H1 (cell line): Measurements from ENCODE around the gene NR2E1. TPM values are rescaled to one million over a fixed set of nuclear protein-coding genes. Genes with fewer than 3 reads are reported as not detected.

Experiments used
- CTBP2 ChIP-seq: IDR thresholded peaks from 2 replicates; pipeline ENCODE4 v1.7.0; 2011; ENCODE audit warnings: borderline replicate concordance, mild to moderate bottlenecking, moderate library complexity, mixed read lengths, low read length; ENCODE audit not compliant: insufficient read depth, insufficient read length
- EP300 ChIP-seq, 2 experiments: IDR thresholded peaks; 1 replicate in 1 of 2; 2 replicates in 1 of 2; pipeline ENCODE4 v1.6.1; 2011 to 2012; ENCODE audit warnings: low read depth in 2 of 2, low read length in 2 of 2, mild to moderate bottlenecking in 2 of 2, borderline replicate concordance in 1 of 2, inconsistent platforms in 1 of 2, moderate library complexity in 1 of 2
- KDM4A ChIP-seq: IDR thresholded peaks from one replicate; pipeline ENCODE4 v1.7.1; 2012; ENCODE audit warnings: low read depth, mild to moderate bottlenecking, moderate library complexity, low read length, inconsistent platforms; ENCODE audit not compliant: severe bottlenecking
- POU5F1 ChIP-seq: IDR thresholded peaks from 2 replicates; pipeline ENCODE4 v1.6.1; 2011; ENCODE audit warnings: low read depth, mild to moderate bottlenecking, low read length, moderate library complexity
- RAD21 ChIP-seq, 2 experiments: IDR thresholded peaks in 1 of 2; conservative IDR thresholded peaks in 1 of 2; 2 replicates each; pipeline ENCODE4 v1.6.1; 2011; ENCODE audit warnings: low read depth in 2 of 2, low read length in 2 of 2, improper control_type of control experiment in 1 of 2, inconsistent platforms in 1 of 2, mild to moderate bottlenecking in 1 of 2, moderate library complexity in 1 of 2
- RNF2 ChIP-seq: fragments of 200-900, 300-1000 bp; sonication (generic); IDR thresholded peaks from 2 replicates; pipeline ENCODE4 v1.7.1; 2016; ENCODE audit warnings: borderline replicate concordance, low read depth, mild to moderate bottlenecking, antibody characterized with exemption, low read length; ENCODE audit not compliant: poor library complexity, severe bottlenecking; ENCODE audit errors: missing control alignments
- RXRA ChIP-seq: IDR thresholded peaks from 2 replicates; pipeline ENCODE4 v1.6.1; 2011; ENCODE audit warnings: low read depth, mild to moderate bottlenecking, low read length, moderate library complexity; ENCODE audit not compliant: insufficient read depth
- SIX5 ChIP-seq: IDR thresholded peaks from 2 replicates; pipeline ENCODE4 v1.6.1; 2011; ENCODE audit warnings: mild to moderate bottlenecking, low read depth, low read length
- SRF ChIP-seq: IDR thresholded peaks from 2 replicates; pipeline ENCODE4 v1.6.1; 2011; ENCODE audit warnings: mild to moderate bottlenecking, low read depth, low read length, moderate library complexity
- SUZ12 ChIP-seq: fragments of 200-600 bp; sonication (generic); IDR thresholded peaks from 2 replicates; pipeline ENCODE4 v1.6.1; 2012; ENCODE audit warnings: mild to moderate bottlenecking, inconsistent platforms, low read length, moderate library complexity, mixed read lengths
- TAF1 ChIP-seq: IDR thresholded peaks from 2 replicates; pipeline ENCODE4 v1.6.1; 2011; ENCODE audit warnings: mild to moderate bottlenecking, low read depth, low read length
- ZNF274 ChIP-seq: IDR thresholded peaks from 2 replicates; pipeline ENCODE4 v1.7.0; 2012; ENCODE audit warnings: low read length, borderline replicate concordance; ENCODE audit errors: extremely low read depth
- polyA plus RNA-seq, 7 experiments: library from polyadenylated mRNA; depleted of rRNA in 3 of 7; stranded (reverse) in 5 of 7; unstranded in 2 of 7; fragments of >200 nt in 5 of 7; fragments of 200-250 nt in 2 of 7; gene quantifications; 1 replicate in 5 of 7; 2 replicates in 1 of 7; 4 replicates in 1 of 7; pipeline versions ENCODE4 v1.2.1 to v1.2.3, GENCODE V29; 2011 to 2013; ENCODE audit warnings: missing spikeins in 2 of 7, mixed read lengths in 2 of 7
- total RNA-seq: library from RNA; stranded (reverse); fragmentation: NEBNext Ultra II Directional; extraction: Animal tissue kit (Norgen Biotek cat#: 25700); gene quantifications from 2 replicates; pipeline ENCODE4 v1.2.1, GENCODE V29; 2021
- TF ChIP-seq, protein P1 (sequence below): IDR thresholded peaks from 2 replicates; pipeline ENCODE4 v1.6.1; 2012; ENCODE audit warnings: inconsistent platforms

The NR2E1 gene
- total and polyA plus RNA-seq, 2 of the 8 experiments (the other 6 are each of a cell fraction or from before 2014, with no cell fraction given), result not detected

DNA sequence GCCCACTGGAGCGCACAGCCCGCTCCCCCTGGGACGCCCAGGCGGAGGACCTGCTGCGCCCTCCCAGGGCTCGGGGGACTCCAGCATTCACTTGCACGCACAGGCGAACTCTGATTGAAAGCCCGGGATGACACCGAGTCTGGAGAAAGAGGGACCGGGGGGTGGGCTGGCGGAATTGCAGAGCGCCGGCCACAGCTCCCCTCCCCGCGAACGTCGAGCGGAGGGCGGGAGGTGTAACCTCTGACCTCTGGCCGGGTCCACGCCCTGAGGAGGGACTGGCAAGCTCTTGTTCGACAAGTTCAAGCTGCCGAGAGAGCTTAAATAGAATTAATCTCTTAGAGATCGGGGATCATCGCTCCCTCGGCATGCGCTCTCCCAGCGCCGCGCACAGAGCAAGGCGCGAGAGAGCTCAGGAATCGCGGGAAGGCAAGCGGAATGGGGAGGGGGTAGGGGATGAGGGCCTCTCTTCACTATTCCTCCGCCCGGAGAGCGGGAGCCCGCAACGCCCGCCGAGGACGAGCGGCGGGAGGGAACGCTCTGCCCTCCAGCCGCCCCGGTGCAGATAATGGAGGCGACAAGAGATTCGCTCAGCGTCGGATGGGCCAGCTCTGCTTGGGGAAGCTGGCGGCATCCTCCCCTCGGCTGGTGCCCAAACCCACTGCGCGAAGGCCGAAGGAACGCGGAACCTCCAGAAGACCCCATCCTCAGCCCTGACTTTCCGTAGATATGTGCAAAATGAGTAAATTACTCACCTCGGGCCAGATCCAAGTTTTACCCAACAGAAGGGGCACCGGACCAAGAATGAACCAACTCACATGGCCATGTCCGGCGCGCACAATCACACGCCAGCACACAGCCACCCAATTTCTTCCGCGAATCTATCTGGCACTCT is 761 bp upstream of the NR2E1 start (continued):
- TF ChIP-seq TAF1 (no peak), SUZ12 (peak; percentile 70), CTBP2 (peak; percentile 76), EP300 (IDR thresholded peaks at IDR 0.05; ENCODE audit: borderline replicate concordance in 1 of 2, low read depth in 2 of 2, low read length in 2 of 2) (no peak), ZNF274 (no peak), RAD21 (IDR thresholded peaks at IDR 0.05 in 1 of 2, conservative IDR thresholded peaks at IDR 0.05 in 1 of 2; ENCODE audit: low read depth in 2 of 2, low read length in 2 of 2) (no peak), RXRA (no peak), KDM4A (peak; percentile 79), SIX5 (no peak), POU5F1 (no peak), RNF2 (peak; percentile 88), SRF (no peak)
- TF ChIP-seq, protein P1, sequence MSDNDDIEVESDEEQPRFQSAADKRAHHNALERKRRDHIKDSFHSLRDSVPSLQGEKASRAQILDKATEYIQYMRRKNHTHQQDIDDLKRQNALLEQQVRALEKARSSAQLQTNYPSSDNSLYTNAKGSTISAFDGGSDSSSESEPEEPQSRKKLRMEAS, result peak; percentile 46
